ENCODE measurements around the gene CD72.
A peak's percentile ranks its signal among the peaks of the same experiment; 100 is the strongest.

CD72 gene

GRCh38 chr9:35619800-35620158 lies 1.6 kb upstream of the CD72 start:
- H3K36me3 ChIP-seq, result no peaks in the 10 kb centered on the region
- H3K9me3 ChIP-seq, result no peaks in the 10 kb centered on the region
- H3K4me3 ChIP-seq (ENCODE audit: low read depth in 1 of 2, low read length in 1 of 2), result no peak overlapping the region
- TF ChIP-seq CTCF (IDR thresholded peaks at IDR 0.05), result no peak
- no peak overlapping the region for H3K27ac ChIP-seq
- H3K27me3 ChIP-seq, result peaks cover 33% of the 10 kb centered on the region
- peaks cover 9 to 12% of the 10 kb centered on the region in 2 experiments for H3K4me1 ChIP-seq (ENCODE audit: control insufficient read depth in 1 of 2, insufficient read depth in 1 of 2, low read depth in 1 of 2, low read length in 1 of 2)

- Histone ChIP-seq H3K36me3 (no peaks in the 10 kb centered on the region), H3K9me3 (no peaks in the 10 kb centered on the region), H3K4me1 (ENCODE audit: control insufficient read depth in 1 of 2, insufficient read depth in 1 of 2, low read depth in 1 of 2, low read length in 1 of 2) (peaks cover 9 to 12% of the 10 kb centered on the region in 2 experiments), H3K4me3 (ENCODE audit: low read depth in 1 of 2, low read length in 1 of 2) (no peak overlapping the region), H3K27me3 (peaks cover 33% of the 10 kb centered on the region), H3K27ac (no peak overlapping the region)
- TF ChIP-seq CTCF (IDR thresholded peaks at IDR 0.05), result no peak
Measured at GRCh38 chr9:35618854-35619799, 914 bp upstream of the CD72 start.

- TF ChIP-seq CTCF (IDR thresholded peaks at IDR 0.05), result no peak
- H3K27me3 ChIP-seq, result peaks cover 33% of the 10 kb centered on the region
- H3K4me1 ChIP-seq (ENCODE audit: control insufficient read depth in 1 of 2, insufficient read depth in 1 of 2, low read depth in 1 of 2, low read length in 1 of 2), result peaks cover 9 to 12% of the 10 kb centered on the region in 2 experiments
- H3K27ac ChIP-seq, result no peak overlapping the region
- no peaks in the 10 kb centered on the region for H3K9me3 ChIP-seq
- H3K36me3 ChIP-seq, result no peaks in the 10 kb centered on the region
- H3K4me3 ChIP-seq (ENCODE audit: low read depth in 1 of 2, low read length in 1 of 2), result peak overlapping the region in 1 of 2 experiments; percentile 63
Measured at GRCh38 chr9:35617548-35617947, 665 bp downstream of the CD72 start.

GRCh38 chr9:35616681-35617459 lies 1.3 kb downstream of the CD72 start:
- Histone ChIP-seq H3K27ac (no peak overlapping the region), H3K9me3 (no peaks in the 10 kb centered on the region), H3K27me3 (peaks cover 33% of the 10 kb centered on the region), H3K36me3 (no peaks in the 10 kb centered on the region), H3K4me1 (ENCODE audit: control insufficient read depth in 1 of 2, insufficient read depth in 1 of 2, low read depth in 1 of 2, low read length in 1 of 2) (peaks cover 9 to 12% of the 10 kb centered on the region in 2 experiments), H3K4me3 (ENCODE audit: low read depth in 1 of 2, low read length in 1 of 2) (peak overlapping the region; percentile 46 to 63)
- no peak for TF ChIP-seq CTCF (IDR thresholded peaks at IDR 0.05)

GRCh38 chr9:35615981-35616680 lies 2.1 kb downstream of the CD72 start:
- no peak for TF ChIP-seq CTCF (IDR thresholded peaks at IDR 0.05)
- Histone ChIP-seq H3K36me3 (no peaks in the 10 kb centered on the region), H3K4me1 (ENCODE audit: control insufficient read depth in 1 of 2, insufficient read depth in 1 of 2, low read depth in 1 of 2, low read length in 1 of 2) (peaks cover 9 to 12% of the 10 kb centered on the region in 2 experiments), H3K4me3 (ENCODE audit: low read depth in 1 of 2, low read length in 1 of 2) (no peak overlapping the region), H3K27ac (no peak overlapping the region), H3K9me3 (no peaks in the 10 kb centered on the region), H3K27me3 (peaks cover 33% of the 10 kb centered on the region)

All from neutrophil (primary cell).